Breast epithelium (tissue), 4 donors: ENCODE data around the gene TEX28. TPM values are rescaled to one million over a fixed set of nuclear protein-coding genes. Genes with fewer than 3 reads are reported as not detected.
"Not testable (repeated sequence)": the region's sequence is repeated elsewhere in the genome, so short reads cannot be mapped to it uniquely, and the experiment has no call there.

ENCODE experiments used
- DNase-seq, 2 donors: peaks; one replicate each; pipeline ENCODE4 v3.0.0-alpha.2; 2019; ENCODE audit warnings: low spot score in 2 of 2
- H3K27ac ChIP-seq, 2 donors: fragments of 200-600 bp; sonication (generic) in 1 of 2; one replicate each; pipeline ENCODE4 v1.5.1; 2016 to 2019; ENCODE audit warnings: mild to moderate bottlenecking in 1 of 2
- H3K27me3 ChIP-seq, 2 donors: fragments of 200-600 bp; sonication (generic) in 1 of 2; one replicate each; pipeline versions ENCODE4 v1.5.1 to v1.6.0; 2017 to 2019; ENCODE audit warnings: control low read depth in 1 of 2, mild to moderate bottlenecking in 1 of 2
- H3K36me3 ChIP-seq: fragments of 200-600 bp; one replicate; pipeline ENCODE4 v1.5.1; 2019
- H3K4me1 ChIP-seq, 2 donors: fragments of 200-600 bp; sonication (generic); one replicate each; pipeline ENCODE4 v1.5.1; 2016 to 2019; ENCODE audit warnings: control low read depth in 1 of 2
- H3K4me3 ChIP-seq, 3 donors: fragments of 200-600 bp; sonication (generic); 1 replicate in 2 of 3; 2 replicates in 1 of 3; pipeline ENCODE4 v1.5.1; 2016 to 2019; ENCODE audit warnings: mild to moderate bottlenecking in 3 of 3, moderate library complexity in 2 of 3
- H3K9me3 ChIP-seq, 2 donors: fragments of 200-600 bp; sonication (generic) in 1 of 2; one replicate each; pipeline ENCODE4 v1.5.1; 2016 to 2019; ENCODE audit warnings: control low read depth in 1 of 2
- intact Hi-C: fragments of 100-400 bp; cut with DNase I; formaldehyde crosslinking; loops from one replicate; pipeline ENCODE4 v1.15.1; 2023; ENCODE audit warnings: low total_unique reads
- total RNA-seq, 3 donors: library from RNA; depleted of rRNA; stranded (reverse); fragments of >200 nt; gene quantifications; one replicate each; pipeline ENCODE4 v1.1.0, GENCODE V29; 2016

The TEX28 gene
- total RNA-seq, 3 donors from 2014 or later: not detected

DNA sequence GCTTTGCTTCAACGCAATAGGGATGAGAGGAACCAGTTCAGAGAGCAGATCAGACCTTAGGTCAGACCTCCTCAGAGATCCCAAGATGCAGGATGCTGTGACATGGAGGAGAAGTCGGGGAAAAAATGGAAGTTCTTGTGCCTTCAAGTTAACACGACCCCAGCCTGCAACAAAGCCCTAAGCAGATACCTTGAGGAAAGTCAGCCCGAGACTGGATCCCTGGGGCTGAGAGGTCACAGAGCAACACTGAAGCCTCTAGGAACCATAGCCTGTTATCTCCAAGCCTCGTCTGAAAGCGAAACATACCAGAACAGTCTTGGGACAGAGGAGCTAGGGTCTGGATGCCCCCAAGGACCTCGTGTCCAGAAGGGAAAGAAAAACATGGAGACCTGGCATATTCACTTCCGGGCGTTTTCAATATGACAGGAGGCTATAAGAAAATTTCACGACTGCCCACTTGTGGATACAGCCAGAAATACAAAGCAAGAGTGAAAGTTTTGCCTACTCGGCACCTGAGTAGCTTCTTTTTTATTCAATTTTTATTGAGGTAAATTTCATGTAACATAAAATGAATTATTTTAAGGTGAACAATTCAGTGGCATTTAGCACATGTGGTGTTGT lies 55.9 kb downstream of the TEX28 start:
- intact Hi-C loops, H3K27me3 ChIP-seq, H3K9me3 ChIP-seq, H3K36me3 ChIP-seq, H3K27ac ChIP-seq, DNase-seq, H3K4me1 ChIP-seq, H3K4me3 ChIP-seq: not testable (repeated sequence)

GRCh38 chrX:154233620-154234019 lies 61.3 kb downstream of the TEX28 start:
- H3K36me3 ChIP-seq, H3K4me1 ChIP-seq, H3K27me3 ChIP-seq, H3K9me3 ChIP-seq, intact Hi-C loops, DNase-seq, H3K4me3 ChIP-seq, H3K27ac ChIP-seq: not testable (repeated sequence)

GRCh38 chrX:154231443-154231842 lies 63.5 kb downstream of the TEX28 start:
- H3K9me3 ChIP-seq, DNase-seq, H3K4me1 ChIP-seq, H3K27ac ChIP-seq, H3K27me3 ChIP-seq, H3K36me3 ChIP-seq, H3K4me3 ChIP-seq, intact Hi-C loops: not testable (repeated sequence)

DNA sequence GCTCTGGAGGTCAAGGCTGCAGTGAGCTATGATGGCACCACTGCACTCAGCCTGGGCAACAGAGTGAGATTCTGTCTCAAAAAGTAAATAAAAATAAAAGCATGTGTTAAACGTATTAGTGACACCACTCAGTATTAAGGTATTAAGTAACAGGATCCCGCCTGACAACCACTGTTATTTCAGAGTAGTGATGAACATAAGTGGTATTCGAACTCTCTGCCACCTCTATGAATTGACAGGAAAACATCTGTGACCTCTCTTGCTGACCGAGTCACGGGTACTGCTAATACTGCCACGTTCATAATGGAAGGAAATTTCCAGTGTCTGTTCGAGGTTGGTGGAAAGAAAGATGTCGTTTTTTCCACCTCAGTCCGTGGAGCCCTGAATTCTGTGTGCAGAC lies 68.2 kb downstream of the TEX28 start:
- DNase-seq, H3K27ac ChIP-seq, H3K4me3 ChIP-seq, H3K36me3 ChIP-seq, H3K4me1 ChIP-seq, H3K27me3 ChIP-seq, intact Hi-C loops, H3K9me3 ChIP-seq: not testable (repeated sequence)

GRCh38 chrX:154225292-154225691 lies 69.6 kb downstream of the TEX28 start:
- H3K27me3 ChIP-seq, H3K4me1 ChIP-seq, intact Hi-C loops, H3K27ac ChIP-seq, H3K4me3 ChIP-seq, H3K9me3 ChIP-seq, DNase-seq, H3K36me3 ChIP-seq: not testable (repeated sequence)

Other genes starting within 250 kb of the TEX28 start
- gene MECP2, start 197.4 kb downstream of the TEX28 start, total RNA-seq: 10 to 100 TPM; 56.3 to 58.3 (median 57.8) TPM
- gene OPN1LW, start 150.9 kb downstream of the TEX28 start, total RNA-seq: not detected
- not detected for gene OPN1MW, start 112.5 kb downstream of the TEX28 start, total RNA-seq
- gene OPN1MW2, start 75.4 kb downstream of the TEX28 start, total RNA-seq: not detected
- not detected for gene OPN1MW3, start 37.5 kb downstream of the TEX28 start, total RNA-seq
- under 1 TPM in 1 of 3 donors, not detected in 2; 0.16 TPM for gene TKTL1, start 671 bp upstream of the TEX28 start, total RNA-seq
- gene FLNA, start 79.5 kb upstream of the TEX28 start, total RNA-seq: 100 to 1,000 TPM; 416 to 675 (median 622) TPM
- 10 to 100 TPM; 33.8 to 48.1 (median 45.6) TPM for gene EMD, start 84.2 kb upstream of the TEX28 start, total RNA-seq
- 1,000 to 10,000 TPM; 8,496 to 9,265 (median 8,695) TPM for gene RPL10, start 103.3 kb upstream of the TEX28 start, total RNA-seq
- 10 to 100 TPM; 26.2 to 44.3 (median 26.9) TPM for gene DNASE1L1, start 114.1 kb upstream of the TEX28 start, total RNA-seq
- 10 to 100 TPM; 27.7 to 53.7 (median 44.2) TPM for gene TAFAZZIN, start 116.4 kb upstream of the TEX28 start, total RNA-seq
- gene ATP6AP1, start 133.6 kb upstream of the TEX28 start, total RNA-seq: 10 to 100 TPM; 31.5 to 57.1 (median 34.8) TPM
- gene GDI1, start 142.0 kb upstream of the TEX28 start, total RNA-seq: 100 to 1,000 TPM in 1 of 3 donors, 10 to 100 TPM in 2; 94.0 to 105 (median 97.3) TPM
- gene FAM50A, start 149.0 kb upstream of the TEX28 start, total RNA-seq: 10 to 100 TPM; 30.7 to 94.4 (median 64.2) TPM
- gene PLXNA3, start 163.2 kb upstream of the TEX28 start, total RNA-seq: 10 to 100 TPM in 2 of 3 donors, 1 to 10 TPM in 1; 6.1 to 10.8 (median 10.1) TPM
- 10 to 100 TPM; 21.1 to 38.0 (median 28.8) TPM for gene LAGE3, start 184.2 kb upstream of the TEX28 start, total RNA-seq
- 10 to 100 TPM; 36.2 to 40.1 (median 38.3) TPM for gene UBL4A, start 191.5 kb upstream of the TEX28 start, total RNA-seq
- gene SLC10A3, start 195.5 kb upstream of the TEX28 start, total RNA-seq: 10 to 100 TPM; 17.0 to 24.0 (median 19.5) TPM
- gene FAM3A, start 221.1 kb upstream of the TEX28 start, total RNA-seq: 10 to 100 TPM; 38.8 to 42.6 (median 41.3) TPM